Measurements from ENCODE around the gene GRIA1. TPM values are rescaled to one million over a fixed set of nuclear protein-coding genes. Genes with fewer than 3 reads are reported as not detected.

Gene GRIA1
- total and polyA plus RNA-seq, 2 of the 13 experiments (the other 11 are each of a cell fraction or from before 2014, with no cell fraction given) = not detected

GRCh38 chr5:153632748-153633290, 142.3 kb downstream of the GRIA1 start:
- no peaks in the 10 kb centered on the region for H3K9me3 ChIP-seq (ENCODE audit: low read length)
- ATAC-seq = no peak
- in situ Hi-C loops (cut with HindIII; ENCODE audit: extremely low pct_ligation_motif_present, low pct_unique_long_range_greater_than_20kb) = no loop called here
- TF ChIP-seq POLR2AphosphoS2 (IDR thresholded peaks at IDR 0.05; ENCODE audit: low read depth, low read length) = no peak
- TF ChIP-seq AKNA (CRISPR knock-in tag; IDR thresholded peaks at IDR 0.05; ENCODE audit: borderline replicate concordance) = no peak
- TF ChIP-seq TIGD3 (CRISPR knock-in tag; IDR thresholded peaks at IDR 0.05; ENCODE audit: borderline replicate concordance) = no peak
- no peak for TF ChIP-seq FOXP4 (CRISPR knock-in tag; IDR thresholded peaks at IDR 0.05)
- no peak for TF ChIP-seq ZNF343 (CRISPR knock-in tag; IDR thresholded peaks at IDR 0.05)
- TF ChIP-seq ZNF337 (CRISPR knock-in tag; IDR thresholded peaks at IDR 0.05; ENCODE audit: borderline replicate concordance, low read depth) = no peak
- TF ChIP-seq EZH2 (conservative IDR thresholded peaks at IDR 0.05; ENCODE audit: low read depth, low read length) = no peak
- TF ChIP-seq ZFP36 (IDR thresholded peaks at IDR 0.05; ENCODE audit: borderline replicate concordance, low read depth, low read length, partially characterized antibody) = no peak
- TF ChIP-seq DNMT1 (CRISPR knock-in tag; IDR thresholded peaks at IDR 0.05) = no peak
- TF ChIP-seq MNT (IDR thresholded peaks at IDR 0.05) = no peak
- TF ChIP-seq ZNF160 (CRISPR knock-in tag; IDR thresholded peaks at IDR 0.05) = no peak
- no peak for TF ChIP-seq PRPF4 (IDR thresholded peaks at IDR 0.05; ENCODE audit: low read depth, low read length, poor library complexity, severe bottlenecking)
- no peak for TF ChIP-seq ZNF562 (CRISPR knock-in tag; IDR thresholded peaks at IDR 0.05; ENCODE audit: borderline replicate concordance)

More at GRCh38 chr5:153632748-153633290, 142.3 kb downstream of the GRIA1 start:
- Histone ChIP-seq H3K4me3 (replicated peaks in 1 of 3; ENCODE audit: insufficient read depth in 1 of 3, low read depth in 2 of 3, low read length in 3 of 3) (no peak overlapping the region), H4K20me1 (ENCODE audit: insufficient read depth, low read length) (no peaks in the 10 kb centered on the region), H3K79me2 (ENCODE audit: insufficient read depth, low read length) (no peaks in the 10 kb centered on the region), H3K9ac (ENCODE audit: insufficient read depth, low read depth, low read length) (no peak overlapping the region), H3K27me3 (ENCODE audit: control insufficient read depth in 1 of 2, insufficient read depth in 2 of 2, low read length in 2 of 2) (no peaks in the 10 kb centered on the region), H3K4me2 (ENCODE audit: low read depth, low read length) (no peak overlapping the region), H3K27ac (ENCODE audit: extremely low read length, insufficient read depth, low read length) (no peak overlapping the region), H3K36me3 (replicated peaks in 1 of 2; ENCODE audit: control insufficient read depth in 1 of 2, insufficient read depth in 2 of 2, low read length in 2 of 2) (no peaks in the 10 kb centered on the region), H3K4me1 (ENCODE audit: insufficient read depth, low read length) (no peaks in the 10 kb centered on the region), H2AFZ (ENCODE audit: low read length) (no peak overlapping the region)
- CTCF ChIA-PET (ENCODE audit: low intra/inter-chr PET ratio, low total read pairs) = no interaction called here
- POLR2A ChIA-PET = no interaction called here
- intact Hi-C loops (cut with micrococcal nuclease; ENCODE audit: unreplicated experiment) = no loop called here
- FAIRE-seq (no peak), DNase-seq (ENCODE audit: low spot score) (no peak)
- no TSS peak for BruUV-seq (replicated peaks)
